ENCODE data around the gene ZFAND5.

Gene ZFAND5

DNA sequence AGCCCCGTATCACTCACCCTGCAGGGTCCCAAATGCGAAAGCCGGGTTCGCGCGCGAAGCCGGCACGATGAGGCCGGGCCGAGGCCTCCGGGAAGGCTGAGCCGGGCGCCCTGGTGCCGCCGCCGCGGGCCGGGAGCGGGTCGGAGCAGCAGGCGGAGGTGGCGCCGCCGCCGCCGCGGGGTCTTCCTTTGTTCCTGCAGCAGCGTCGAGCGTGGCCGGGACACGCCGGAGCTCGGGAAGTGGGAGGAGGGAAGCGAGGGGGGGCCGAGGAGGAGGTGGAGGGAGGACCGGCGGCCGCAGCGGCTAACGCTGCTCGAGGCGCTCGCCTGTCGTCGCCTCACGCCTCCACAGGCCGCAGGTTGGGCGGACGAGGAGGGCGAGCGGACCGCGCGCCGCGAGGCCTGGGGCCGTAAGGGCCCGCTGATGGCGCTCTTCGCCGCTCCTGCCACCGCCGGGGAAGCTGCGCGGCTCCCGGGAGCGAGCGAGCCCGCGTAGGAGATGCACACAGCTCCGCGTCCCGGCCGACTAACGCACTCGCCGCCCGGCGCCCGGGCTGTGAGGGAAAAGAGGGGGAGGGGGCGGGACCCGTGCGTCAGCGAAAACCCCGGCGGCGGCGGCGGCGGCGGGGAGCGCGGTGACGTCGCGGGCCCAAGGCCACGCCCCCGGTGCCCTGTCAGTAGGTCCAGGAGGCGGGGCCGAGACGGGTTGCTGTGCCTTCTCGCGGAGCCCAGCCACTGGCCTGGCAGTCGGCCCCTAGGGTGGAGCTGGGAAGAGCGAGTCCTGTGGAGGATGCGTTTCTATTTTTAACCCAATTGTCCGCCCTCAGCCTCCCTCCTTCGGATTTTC lies at the start of gene ZFAND5:
Gene ZFAND5 (minus strand): TSS at position 530 of the 846 bp plus-strand sequence. CDS start 4,430 bp downstream, outside the sequence.
- TF ChIP-seq CTCF (conservative IDR thresholded peaks at IDR 0.05; ENCODE audit: low read length) = no peak
- peak; percentile 99 for DNase-seq (ENCODE audit: low read depth)
- peak within 1 kb of the TSS; percentile 87 for H3K4me3 ChIP-seq (ENCODE audit: low read length)

DNA sequence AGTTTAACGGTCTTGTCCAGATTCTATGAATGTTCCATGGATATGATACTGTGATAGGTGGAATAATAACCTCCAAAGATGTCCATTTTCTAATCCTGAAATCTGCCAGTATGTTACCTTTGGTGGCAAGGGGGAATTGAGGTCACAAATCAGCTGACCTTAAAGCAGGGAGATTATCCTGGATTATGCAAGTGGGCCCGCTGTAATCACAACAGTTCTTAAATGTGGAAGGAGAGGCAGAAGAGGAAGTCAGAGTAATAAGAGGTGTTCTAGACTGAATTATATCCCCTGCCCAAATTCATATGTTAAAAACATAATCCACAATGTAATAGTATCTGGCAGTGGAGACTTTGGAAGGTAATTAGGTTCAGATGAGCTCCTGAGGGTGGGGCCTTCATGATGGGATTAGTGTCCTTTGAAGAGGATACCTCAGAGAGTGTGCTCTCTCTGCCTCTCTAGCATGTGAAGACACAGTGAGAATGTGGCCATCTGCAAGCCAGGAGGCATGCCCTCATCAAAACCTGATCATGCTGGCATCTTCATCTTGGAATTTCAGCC lies 47.6 kb upstream of the ZFAND5 start:
- no peak for DNase-seq (ENCODE audit: low read depth)
- no peak for TF ChIP-seq CTCF (conservative IDR thresholded peaks at IDR 0.05; ENCODE audit: low read length)
- no peak overlapping the region for H3K4me3 ChIP-seq (ENCODE audit: low read length)

- DNase-seq (ENCODE audit: low read depth) = no peak
- TF ChIP-seq CTCF (conservative IDR thresholded peaks at IDR 0.05; ENCODE audit: low read length) = no peak
- no peak overlapping the region for H3K4me3 ChIP-seq (ENCODE audit: low read length)
Measured at GRCh38 chr9:72410214-72410613, 45.2 kb upstream of the ZFAND5 start.

- DNase-seq (ENCODE audit: low read depth) = no peak
- no peak for TF ChIP-seq CTCF (conservative IDR thresholded peaks at IDR 0.05; ENCODE audit: low read length)
- no peak overlapping the region for H3K4me3 ChIP-seq (ENCODE audit: low read length)
Measured at GRCh38 chr9:72407114-72407513, 42.1 kb upstream of the ZFAND5 start.

GRCh38 chr9:72402744-72403143 lies 37.7 kb upstream of the ZFAND5 start:
- no peak overlapping the region for H3K4me3 ChIP-seq (ENCODE audit: low read length)
- no peak for DNase-seq (ENCODE audit: low read depth)
- TF ChIP-seq CTCF (conservative IDR thresholded peaks at IDR 0.05; ENCODE audit: low read length) = no peak

- no peak overlapping the region for H3K4me3 ChIP-seq (ENCODE audit: low read length)
- TF ChIP-seq CTCF (conservative IDR thresholded peaks at IDR 0.05; ENCODE audit: low read length) = no peak
- DNase-seq (ENCODE audit: low read depth) = no peak
Measured at GRCh38 chr9:72401396-72401795, 36.4 kb upstream of the ZFAND5 start.

DNA sequence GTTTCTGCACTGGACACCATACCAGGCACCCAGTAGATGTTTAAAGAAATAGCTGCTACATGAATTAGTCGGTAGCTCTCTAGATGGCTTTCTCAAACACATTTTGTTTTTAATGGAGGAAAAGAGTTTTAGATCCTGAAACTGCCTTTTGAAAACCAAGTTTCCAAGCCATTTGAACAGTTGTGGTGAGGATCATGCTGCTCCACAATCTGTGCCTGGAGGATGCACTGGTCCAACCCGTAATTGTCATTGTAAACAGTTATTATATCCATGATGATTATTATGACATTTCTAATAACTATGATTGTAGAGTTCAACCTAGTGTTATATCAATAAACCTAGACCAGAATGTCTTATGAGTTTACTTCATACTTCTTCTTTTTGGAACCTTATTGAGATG lies 35.9 kb upstream of the ZFAND5 start:
- no peak overlapping the region for H3K4me3 ChIP-seq (ENCODE audit: low read length)
- no peak for DNase-seq (ENCODE audit: low read depth)
- no peak for TF ChIP-seq CTCF (conservative IDR thresholded peaks at IDR 0.05; ENCODE audit: low read length)
